ENCODE measurements around the gene L1CAM.

GRCh38 chrX:153848325-153848724 lies 37.6 kb downstream of the L1CAM start:
- TF ChIP-seq CTCF (IDR thresholded peaks at IDR 0.05) (no peak), EZH2 (IDR thresholded peaks at IDR 0.05; ENCODE audit: borderline replicate concordance, insufficient read depth, low read depth, low read length, poor library complexity, severe bottlenecking) (no peak)
